ENCODE measurements around the gene ZNF444.

DNA sequence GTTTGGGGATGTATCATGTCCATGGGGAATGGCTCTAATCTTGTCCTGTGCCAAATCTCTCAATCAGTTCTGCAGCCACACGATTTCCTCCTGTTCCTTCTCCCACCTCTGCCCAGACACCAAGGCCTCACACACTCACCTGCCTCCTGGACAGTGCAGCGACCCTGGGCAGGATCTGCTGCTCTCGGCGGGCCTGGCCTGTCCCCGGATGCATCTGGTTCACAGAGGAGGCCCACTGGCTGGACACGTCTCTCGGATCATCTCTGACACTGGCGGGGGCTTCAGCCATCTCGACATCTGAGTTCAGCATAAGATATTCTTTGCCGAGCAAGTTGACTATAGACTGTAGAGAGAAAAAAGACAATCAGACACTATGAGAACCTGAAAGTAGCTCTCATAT is 50.6 kb downstream of the ZNF444 start:
- no peak for TF ChIP-seq GATA2 (IDR thresholded peaks at IDR 0.05; ENCODE audit: low read depth, low read length)
- no peak for TF ChIP-seq GATA3 (IDR thresholded peaks at IDR 0.05; ENCODE audit: low read depth, low read length)

Measured in SH-SY5Y (cell line).